ENCODE results near the gene APOL3. TPM values are rescaled to one million over a fixed set of nuclear protein-coding genes. Genes with fewer than 3 reads are reported as not detected.

APOL3 gene
- total and polyA plus RNA-seq, 2 of the 13 experiments (the other 11 are each of a cell fraction or from before 2014, with no cell fraction given) = 3.8 to 5.4 TPM

DNA sequence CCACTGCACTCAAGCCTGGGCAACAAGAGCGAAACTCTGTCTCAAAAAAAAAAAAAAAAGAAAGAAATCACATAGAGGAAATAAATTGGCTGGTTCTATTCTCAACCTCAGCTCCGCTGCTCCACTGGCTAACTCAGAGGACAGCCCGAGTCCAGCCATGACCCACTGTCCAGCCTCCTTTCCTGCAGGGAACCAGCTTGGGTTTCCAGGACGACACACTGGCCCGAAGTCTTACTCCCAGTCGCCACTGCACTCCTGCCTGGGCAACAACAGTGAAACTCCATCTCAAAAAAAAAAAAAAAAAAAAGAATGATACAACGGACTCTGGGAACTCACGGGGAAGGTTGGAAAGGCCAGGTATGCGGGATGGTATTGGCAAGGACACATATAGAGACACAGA lies 31.5 kb downstream of the APOL3 start (continued):
- TF ChIP-seq ZNF891 (CRISPR knock-in tag; IDR thresholded peaks at IDR 0.05) (no peak), TAF15 (IDR thresholded peaks at IDR 0.05; ENCODE audit: low read depth, low read length, poor library complexity, severe bottlenecking) (no peak), SIX1 (CRISPR knock-in tag; IDR thresholded peaks at IDR 0.05; ENCODE audit: borderline replicate concordance) (no peak), ZSCAN21 (CRISPR knock-in tag; IDR thresholded peaks at IDR 0.05; ENCODE audit: borderline replicate concordance) (no peak), BORCS8-MEF2B (CRISPR knock-in tag; IDR thresholded peaks at IDR 0.05) (no peak), REXO4 (CRISPR knock-in tag; IDR thresholded peaks at IDR 0.05; ENCODE audit: borderline replicate concordance) (no peak), FOXC1 (CRISPR knock-in tag; IDR thresholded peaks at IDR 0.05; ENCODE audit: borderline replicate concordance) (no peak)
- TF ChIP-seq, protein P1, sequence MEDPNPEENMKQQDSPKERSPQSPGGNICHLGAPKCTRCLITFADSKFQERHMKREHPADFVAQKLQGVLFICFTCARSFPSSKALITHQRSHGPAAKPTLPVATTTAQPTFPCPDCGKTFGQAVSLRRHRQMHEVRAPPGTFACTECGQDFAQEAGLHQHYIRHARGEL (CRISPR knock-in tag; IDR thresholded peaks at IDR 0.05) = no peak
- TF ChIP-seq, protein P2, sequence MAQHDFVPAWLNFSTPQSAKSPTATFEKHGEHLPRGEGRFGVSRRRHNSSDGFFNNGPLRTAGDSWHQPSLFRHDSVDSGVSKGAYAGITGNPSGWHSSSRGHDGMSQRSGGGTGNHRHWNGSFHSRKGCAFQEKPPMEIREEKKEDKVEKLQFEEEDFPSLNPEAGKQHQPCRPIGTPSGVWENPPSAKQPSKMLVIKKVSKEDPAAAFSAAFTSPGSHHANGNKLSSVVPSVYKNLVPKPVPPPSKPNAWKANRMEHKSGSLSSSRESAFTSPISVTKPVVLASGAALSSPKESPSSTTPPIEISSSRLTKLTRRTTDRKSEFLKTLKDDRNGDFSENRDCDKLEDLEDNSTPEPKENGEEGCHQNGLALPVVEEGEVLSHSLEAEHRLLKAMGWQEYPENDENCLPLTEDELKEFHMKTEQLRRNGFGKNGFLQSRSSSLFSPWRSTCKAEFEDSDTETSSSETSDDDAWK (CRISPR knock-in tag; IDR thresholded peaks at IDR 0.05) = no peak
- TF ChIP-seq, protein P3, sequence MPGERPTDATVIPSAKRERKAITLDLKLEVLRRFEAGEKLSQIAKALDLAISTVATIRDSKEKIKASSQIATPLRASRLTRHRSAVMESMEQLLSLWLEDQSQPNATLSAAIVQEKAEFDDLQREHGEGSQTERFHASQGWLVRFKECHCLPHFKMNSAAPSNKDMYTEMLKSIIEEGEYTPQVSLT (CRISPR knock-in tag; IDR thresholded peaks at IDR 0.05; ENCODE audit: borderline replicate concordance, low read depth) = no peak

DNA sequence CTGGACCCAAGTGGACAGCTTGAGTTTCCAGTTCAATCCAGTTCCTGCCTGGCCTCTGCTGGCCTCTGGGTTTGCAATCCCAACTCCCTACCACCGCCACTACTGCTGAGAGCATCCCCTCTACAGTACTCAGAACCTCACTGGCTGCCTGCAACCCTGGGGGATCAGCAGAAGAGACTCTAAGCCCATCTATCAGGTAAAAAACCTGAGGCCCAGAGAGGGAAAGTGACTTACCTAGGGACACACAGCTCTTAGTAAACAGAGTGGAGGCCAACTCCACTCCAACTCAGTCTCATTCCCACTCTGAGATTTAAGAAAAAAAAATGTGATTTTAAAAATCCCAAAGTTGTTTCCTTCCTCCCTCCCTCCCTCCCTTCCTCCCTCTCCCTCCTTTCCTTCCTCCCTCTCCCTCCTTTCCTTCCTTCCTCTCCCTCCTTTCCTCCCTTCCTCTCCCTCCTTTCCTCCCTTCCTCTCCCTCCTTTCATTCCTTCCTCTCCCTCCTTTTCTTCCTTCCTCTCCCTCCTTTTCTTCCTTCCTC lies 34.5 kb downstream of the APOL3 start:
- H3K79me2 ChIP-seq (ENCODE audit: insufficient read depth, low read length) = no peaks in the 10 kb centered on the region
- no peak overlapping the region for H3K9ac ChIP-seq (ENCODE audit: insufficient read depth, low read depth, low read length)
- ChIA-PET CTCF (ENCODE audit: low intra/inter-chr PET ratio, low total read pairs) (no interaction called here), POLR2A (interaction anchor here (2.1 kb wide), 1 partner anchor 60 kb away, joined by 8 read pairs; no protein-coding TSS in a partner anchor)
- WGBS (ENCODE audit: low lambda C conversion rate) = 22% methylated on average over 1 of the region's 1 CpG
- H4K20me1 ChIP-seq (ENCODE audit: insufficient read depth, low read length) = no peaks in the 10 kb centered on the region
- H3K36me3 ChIP-seq (replicated peaks in 1 of 2; ENCODE audit: control insufficient read depth in 1 of 2, insufficient read depth in 2 of 2, low read length in 2 of 2) = no peaks in the 10 kb centered on the region
- peaks cover 1 to 18% of the 10 kb centered on the region in 2 experiments; a peak in 2 of 5 replicates for H3K27me3 ChIP-seq (ENCODE audit: control insufficient read depth in 1 of 2, insufficient read depth in 2 of 2, low read length in 2 of 2)
- H3K4me1 ChIP-seq (ENCODE audit: insufficient read depth, low read length) = peaks cover 48% of the 10 kb centered on the region
- H3K9me3 ChIP-seq (ENCODE audit: low read length) = no peaks in the 10 kb centered on the region
- peak overlapping the region; percentile 62 for H3K4me2 ChIP-seq (ENCODE audit: low read depth, low read length)
- H3K27ac ChIP-seq (ENCODE audit: extremely low read length, insufficient read depth, low read length) = no peak overlapping the region
- no TSS peak for BruUV-seq (replicated peaks)
- in situ Hi-C loops (cut with HindIII; ENCODE audit: extremely low pct_ligation_motif_present, low pct_unique_long_range_greater_than_20kb) (no loop called here), intact Hi-C loops (cut with micrococcal nuclease; ENCODE audit: unreplicated experiment) (loop anchor here (1.0 to 5.0 kb wide), 4 partner anchors 59 to 499 kb away; no protein-coding TSS in a partner anchor)
- no peak for ATAC-seq
- no peak overlapping the region for H3K4me3 ChIP-seq (replicated peaks in 1 of 3; ENCODE audit: insufficient read depth in 1 of 3, low read depth in 2 of 3, low read length in 3 of 3)
- no peak overlapping the region for H2AFZ ChIP-seq (ENCODE audit: low read length)
- DNase-seq (ENCODE audit: low spot score) = no peak
- FAIRE-seq = no peak
- TF ChIP-seq, protein P4, sequence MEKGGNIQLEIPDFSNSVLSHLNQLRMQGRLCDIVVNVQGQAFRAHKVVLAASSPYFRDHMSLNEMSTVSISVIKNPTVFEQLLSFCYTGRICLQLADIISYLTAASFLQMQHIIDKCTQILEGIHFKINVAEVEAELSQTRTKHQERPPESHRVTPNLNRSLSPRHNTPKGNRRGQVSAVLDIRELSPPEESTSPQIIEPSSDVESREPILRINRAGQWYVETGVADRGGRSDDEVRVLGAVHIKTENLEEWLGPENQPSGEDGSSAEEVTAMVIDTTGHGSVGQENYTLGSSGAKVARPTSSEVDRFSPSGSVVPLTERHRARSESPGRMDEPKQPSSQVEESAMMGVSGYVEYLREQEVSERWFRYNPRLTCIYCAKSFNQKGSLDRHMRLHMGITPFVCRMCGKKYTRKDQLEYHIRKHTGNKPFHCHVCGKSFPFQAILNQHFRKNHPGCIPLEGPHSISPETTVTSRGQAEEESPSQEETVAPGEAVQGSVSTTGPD (CRISPR knock-in tag; IDR thresholded peaks at IDR 0.05) = no peak
- TF ChIP-seq ZNF768 (CRISPR knock-in tag; IDR thresholded peaks at IDR 0.05) (peak; percentile 92), RFX3 (CRISPR knock-in tag; IDR thresholded peaks at IDR 0.05) (no peak), SNAPC2 (CRISPR knock-in tag; IDR thresholded peaks at IDR 0.05) (no peak), ZSCAN25 (CRISPR knock-in tag; IDR thresholded peaks at IDR 0.05) (no peak)
- TF ChIP-seq, protein P5, sequence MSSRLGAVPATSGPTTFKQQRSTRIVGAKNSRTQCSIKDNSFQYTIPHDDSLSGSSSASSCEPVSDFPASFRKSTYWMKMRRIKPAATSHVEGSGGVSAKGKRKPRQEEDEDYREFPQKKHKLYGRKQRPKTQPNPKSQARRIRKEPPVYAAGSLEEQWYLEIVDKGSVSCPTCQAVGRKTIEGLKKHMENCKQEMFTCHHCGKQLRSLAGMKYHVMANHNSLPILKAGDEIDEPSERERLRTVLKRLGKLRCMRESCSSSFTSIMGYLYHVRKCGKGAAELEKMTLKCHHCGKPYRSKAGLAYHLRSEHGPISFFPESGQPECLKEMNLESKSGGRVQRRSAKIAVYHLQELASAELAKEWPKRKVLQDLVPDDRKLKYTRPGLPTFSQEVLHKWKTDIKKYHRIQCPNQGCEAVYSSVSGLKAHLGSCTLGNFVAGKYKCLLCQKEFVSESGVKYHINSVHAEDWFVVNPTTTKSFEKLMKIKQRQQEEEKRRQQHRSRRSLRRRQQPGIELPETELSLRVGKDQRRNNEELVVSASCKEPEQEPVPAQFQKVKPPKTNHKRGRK (CRISPR knock-in tag; IDR thresholded peaks at IDR 0.05) = peak; percentile 96
- TF ChIP-seq, protein P6, sequence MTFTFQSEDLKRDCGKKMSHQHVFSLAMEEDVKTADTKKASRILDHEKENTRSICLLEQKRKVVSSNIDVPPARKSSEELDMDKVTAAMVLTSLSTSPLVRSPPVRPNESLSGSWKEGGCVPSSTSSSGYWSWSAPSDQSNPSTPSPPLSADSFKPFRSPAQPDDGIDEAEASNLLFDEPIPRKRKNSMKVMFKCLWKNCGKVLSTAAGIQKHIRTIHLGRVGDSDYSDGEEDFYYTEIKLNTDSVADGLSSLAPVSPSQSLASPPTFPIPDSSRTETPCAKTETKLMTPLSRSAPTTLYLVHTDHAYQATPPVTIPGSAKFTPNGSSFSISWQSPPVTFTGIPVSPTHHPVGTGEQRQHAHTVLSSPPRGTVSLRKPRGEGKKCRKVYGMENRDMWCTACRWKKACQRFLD (CRISPR knock-in tag; IDR thresholded peaks at IDR 0.05; ENCODE audit: borderline replicate concordance) = no peak

Measured in HepG2 (cell line).